GM23338 (cell line): Measurements from ENCODE around the gene IL36A. TPM values are rescaled to one million over a fixed set of nuclear protein-coding genes. Genes with fewer than 3 reads are reported as not detected.

Source experiments
- ATAC-seq: fragments of 200-7000 bp; cut with Tn5 transposase; 3 replicates; pipeline ENCODE4 v1.9.1; 2020
- DNase-seq: peaks from one replicate; pipeline ENCODE4 v3.0.0-alpha.2; 2015; ENCODE audit warnings: low spot score
- H2AFZ ChIP-seq: fragments of 200-600 bp; sonication (generic); 2 replicates; pipeline ENCODE4 v1.8.0; 2016; ENCODE audit warnings: antibody characterized with exemption, mild to moderate bottlenecking, moderate library complexity
- H3F3A ChIP-seq: fragments of 200-600 bp; sonication (generic); replicated peaks from 2 replicates; pipeline ENCODE4 v1.8.0; 2017; ENCODE audit warnings: antibody characterized with exemption, mixed run types, low read depth
- H3K27ac ChIP-seq: fragments of 200-600 bp; sonication (generic); 2 replicates; pipeline ENCODE4 v1.6.1; 2016; ENCODE audit warnings: low read depth
- H3K27me3 ChIP-seq: fragments of 200-600 bp; sonication (generic); 2 replicates; pipeline ENCODE4 v1.8.0; 2016; ENCODE audit warnings: mild to moderate bottlenecking, mixed run types, moderate library complexity; ENCODE audit not compliant: insufficient read depth
- H3K36me3 ChIP-seq: fragments of 200-600 bp; sonication (generic); 2 replicates; pipeline ENCODE4 v1.8.0; 2016; ENCODE audit warnings: mild to moderate bottlenecking; ENCODE audit not compliant: insufficient read depth
- H3K4me1 ChIP-seq: fragments of 200-600 bp; sonication (generic); 2 replicates; pipeline ENCODE4 v1.8.0; 2016; ENCODE audit warnings: mild to moderate bottlenecking, moderate library complexity; ENCODE audit not compliant: insufficient read depth
- H3K4me2 ChIP-seq: fragments of 200-600 bp; sonication (generic); 2 replicates; pipeline ENCODE4 v1.7.1; 2017; ENCODE audit warnings: mixed run types
- H3K4me3 ChIP-seq: fragments of 200-600 bp; sonication (generic); 2 replicates; pipeline ENCODE4 v1.6.1; 2016; ENCODE audit warnings: mixed run types
- H3K79me2 ChIP-seq: fragments of 200-600 bp; sonication (generic); replicated peaks from 2 replicates; pipeline ENCODE4 v1.8.0; 2017; ENCODE audit warnings: mild to moderate bottlenecking; ENCODE audit not compliant: insufficient read depth
- H3K9me2 ChIP-seq: fragments of 200-600 bp; sonication (generic); 2 replicates; pipeline ENCODE4 v1.8.0; 2017; ENCODE audit not compliant: insufficient read depth
- H4K20me1 ChIP-seq: fragments of 200-600 bp; sonication (generic); replicated peaks from 2 replicates; pipeline ENCODE4 v1.8.0; 2017; ENCODE audit warnings: mild to moderate bottlenecking; ENCODE audit not compliant: insufficient read depth
- H3K27ac Mint-ChIP-seq: 2 replicates; pipeline ENCODE4 v1.8.0; 2020; ENCODE audit warnings: inconsistent platforms, mild to moderate bottlenecking, moderate library complexity, mixed read lengths
- H3K27me3 Mint-ChIP-seq: 3 replicates; pipeline ENCODE4 v1.8.0; 2022; ENCODE audit warnings: low read depth, mild to moderate bottlenecking, moderate library complexity, mixed read lengths, inconsistent platforms; ENCODE audit not compliant: insufficient read depth, poor library complexity
- H3K36me3 Mint-ChIP-seq: 3 replicates; pipeline ENCODE4 v1.8.0; 2021; ENCODE audit warnings: low read depth, mild to moderate bottlenecking, inconsistent platforms, moderate library complexity, mixed read lengths
- H3K4me1 Mint-ChIP-seq: 3 replicates; pipeline ENCODE4 v1.8.0; 2020; ENCODE audit warnings: mild to moderate bottlenecking, inconsistent platforms, mixed read lengths
- H3K4me3 Mint-ChIP-seq: 3 replicates; pipeline ENCODE4 v1.8.0; 2021; ENCODE audit warnings: moderate library complexity, mild to moderate bottlenecking, inconsistent platforms, mixed read lengths
- H3K9me3 Mint-ChIP-seq: 3 replicates; pipeline ENCODE4 v1.8.0; 2020; ENCODE audit warnings: moderate library complexity, mild to moderate bottlenecking, inconsistent platforms, mixed read lengths
- CREB1 ChIP-seq: fragments of 250-450 bp; sonication (Bioruptor Pico); IDR thresholded peaks from 2 replicates; pipeline ENCODE4 v1.5.0; 2020; ENCODE audit warnings: low read depth, mild to moderate bottlenecking, moderate library complexity
- CTCF ChIP-seq, 2 experiments: fragments of 200-600 bp in 1 of 2; sonication (generic) in 1 of 2; conservative IDR thresholded peaks; 2 replicates each; pipeline versions ENCODE4 v1.5.1 to v1.6.1; 2016 to 2017; ENCODE audit warnings: antibody characterized with exemption in 2 of 2, low read depth in 2 of 2, mild to moderate bottlenecking in 2 of 2, moderate library complexity in 1 of 2
- ETS1 ChIP-seq: IDR thresholded peaks from 2 replicates; pipeline ENCODE4 v1.6.1; 2016; ENCODE audit warnings: antibody characterized with exemption
- EZH2 ChIP-seq: fragments of 200-600 bp; sonication (generic); IDR thresholded peaks from one replicate; pipeline ENCODE4 v1.8.0; 2017; ENCODE audit warnings: antibody characterized with exemption, mild to moderate bottlenecking, low read depth; ENCODE audit not compliant: unreplicated experiment
- EZH2phosphoT487 ChIP-seq: fragments of 200-600 bp; sonication (generic); IDR thresholded peaks from one replicate; pipeline ENCODE4 v1.8.1; 2018; ENCODE audit warnings: antibody characterized with exemption; ENCODE audit not compliant: unreplicated experiment
- JUNB ChIP-seq: IDR thresholded peaks from one replicate; pipeline ENCODE4 v1.6.1; 2016; ENCODE audit warnings: antibody characterized with exemption; ENCODE audit not compliant: unreplicated experiment
- NANOG ChIP-seq: IDR thresholded peaks from 2 replicates; pipeline ENCODE4 v1.6.1; 2016; ENCODE audit warnings: antibody characterized with exemption, borderline replicate concordance
- POLR2AphosphoS5 ChIP-seq: IDR thresholded peaks from 2 replicates; pipeline ENCODE4 v1.6.1; 2016; ENCODE audit warnings: antibody characterized with exemption, low read depth
- STAT1 ChIP-seq: IDR thresholded peaks from one replicate; pipeline ENCODE4 v1.6.1; 2016; ENCODE audit warnings: antibody characterized with exemption; ENCODE audit not compliant: unreplicated experiment
- ZNF331 ChIP-seq: fragments of 250-450 bp; sonication (Bioruptor Pico); IDR thresholded peaks from 2 replicates; pipeline ENCODE4 v1.5.0; 2020; ENCODE audit warnings: low read depth, mild to moderate bottlenecking, moderate library complexity
- polyA plus RNA-seq: library from polyadenylated mRNA; unstranded; fragments of >200 nt; fragmentation: Nextera tagmentation; extraction: Ambion mirVana; gene quantifications from 2 replicates; pipeline ENCODE4 v1.2.1, GENCODE V29; 2016
- total RNA-seq: library from RNA; depleted of rRNA; stranded (reverse); fragments of >200 nt; shearing (Covaris generic); gene quantifications from 2 replicates; pipeline ENCODE4 v1.2.3, GENCODE V29; 2014
- TF ChIP-seq, protein P1 (sequence below): fragments of 250-450 bp; sonication (Bioruptor Pico); IDR thresholded peaks from 2 replicates; pipeline ENCODE4 v1.5.0; 2020; ENCODE audit warnings: mild to moderate bottlenecking, moderate library complexity
- TF ChIP-seq, protein P2 (sequence below): IDR thresholded peaks from one replicate; pipeline ENCODE4 v1.6.1; 2018; ENCODE audit warnings: antibody characterized with exemption; ENCODE audit not compliant: unreplicated experiment

Gene IL36A
- total and polyA plus RNA-seq, 2 experiments from 2014 or later: not detected

- Histone ChIP-seq H3K79me2 (no peaks in the 10 kb centered on the region), H3K9me2 (no peaks in the 10 kb centered on the region), H3F3A (no peaks in the 10 kb centered on the region), H3K4me1 (no peaks in the 10 kb centered on the region), H3K4me2 (no peak overlapping the region), H4K20me1 (no peaks in the 10 kb centered on the region), H3K36me3 (no peaks in the 10 kb centered on the region), H2AFZ (no peak overlapping the region), H3K27ac (no peak overlapping the region), H3K4me3 (no peak overlapping the region), H3K27me3 (no peaks in the 10 kb centered on the region)
- Mint-ChIP-seq H3K4me1 (peaks cover 2% of the 10 kb centered on the region; the same call in 1 of the 3 replicates), H3K9me3 (no peaks in the 10 kb centered on the region; the same call in 2 of the 3 replicates), H3K27ac (no peak overlapping the region), H3K27me3 (no peaks in the 10 kb centered on the region), H3K36me3 (no peaks in the 10 kb centered on the region; the same call in 2 of the 3 replicates), H3K4me3 (no peak overlapping the region)
- ATAC-seq (no peak), DNase-seq (no peak)
- TF ChIP-seq JUNB (no peak), ZNF331 (CRISPR knock-in tag) (no peak), ETS1 (no peak), EZH2phosphoT487 (no peak), NANOG (no peak), CREB1 (no peak), STAT1 (no peak), CTCF (conservative IDR thresholded peaks at IDR 0.05; ENCODE audit: low read depth in 2 of 2) (no peak), POLR2AphosphoS5 (no peak), EZH2 (no peak)
- TF ChIP-seq, protein P1, sequence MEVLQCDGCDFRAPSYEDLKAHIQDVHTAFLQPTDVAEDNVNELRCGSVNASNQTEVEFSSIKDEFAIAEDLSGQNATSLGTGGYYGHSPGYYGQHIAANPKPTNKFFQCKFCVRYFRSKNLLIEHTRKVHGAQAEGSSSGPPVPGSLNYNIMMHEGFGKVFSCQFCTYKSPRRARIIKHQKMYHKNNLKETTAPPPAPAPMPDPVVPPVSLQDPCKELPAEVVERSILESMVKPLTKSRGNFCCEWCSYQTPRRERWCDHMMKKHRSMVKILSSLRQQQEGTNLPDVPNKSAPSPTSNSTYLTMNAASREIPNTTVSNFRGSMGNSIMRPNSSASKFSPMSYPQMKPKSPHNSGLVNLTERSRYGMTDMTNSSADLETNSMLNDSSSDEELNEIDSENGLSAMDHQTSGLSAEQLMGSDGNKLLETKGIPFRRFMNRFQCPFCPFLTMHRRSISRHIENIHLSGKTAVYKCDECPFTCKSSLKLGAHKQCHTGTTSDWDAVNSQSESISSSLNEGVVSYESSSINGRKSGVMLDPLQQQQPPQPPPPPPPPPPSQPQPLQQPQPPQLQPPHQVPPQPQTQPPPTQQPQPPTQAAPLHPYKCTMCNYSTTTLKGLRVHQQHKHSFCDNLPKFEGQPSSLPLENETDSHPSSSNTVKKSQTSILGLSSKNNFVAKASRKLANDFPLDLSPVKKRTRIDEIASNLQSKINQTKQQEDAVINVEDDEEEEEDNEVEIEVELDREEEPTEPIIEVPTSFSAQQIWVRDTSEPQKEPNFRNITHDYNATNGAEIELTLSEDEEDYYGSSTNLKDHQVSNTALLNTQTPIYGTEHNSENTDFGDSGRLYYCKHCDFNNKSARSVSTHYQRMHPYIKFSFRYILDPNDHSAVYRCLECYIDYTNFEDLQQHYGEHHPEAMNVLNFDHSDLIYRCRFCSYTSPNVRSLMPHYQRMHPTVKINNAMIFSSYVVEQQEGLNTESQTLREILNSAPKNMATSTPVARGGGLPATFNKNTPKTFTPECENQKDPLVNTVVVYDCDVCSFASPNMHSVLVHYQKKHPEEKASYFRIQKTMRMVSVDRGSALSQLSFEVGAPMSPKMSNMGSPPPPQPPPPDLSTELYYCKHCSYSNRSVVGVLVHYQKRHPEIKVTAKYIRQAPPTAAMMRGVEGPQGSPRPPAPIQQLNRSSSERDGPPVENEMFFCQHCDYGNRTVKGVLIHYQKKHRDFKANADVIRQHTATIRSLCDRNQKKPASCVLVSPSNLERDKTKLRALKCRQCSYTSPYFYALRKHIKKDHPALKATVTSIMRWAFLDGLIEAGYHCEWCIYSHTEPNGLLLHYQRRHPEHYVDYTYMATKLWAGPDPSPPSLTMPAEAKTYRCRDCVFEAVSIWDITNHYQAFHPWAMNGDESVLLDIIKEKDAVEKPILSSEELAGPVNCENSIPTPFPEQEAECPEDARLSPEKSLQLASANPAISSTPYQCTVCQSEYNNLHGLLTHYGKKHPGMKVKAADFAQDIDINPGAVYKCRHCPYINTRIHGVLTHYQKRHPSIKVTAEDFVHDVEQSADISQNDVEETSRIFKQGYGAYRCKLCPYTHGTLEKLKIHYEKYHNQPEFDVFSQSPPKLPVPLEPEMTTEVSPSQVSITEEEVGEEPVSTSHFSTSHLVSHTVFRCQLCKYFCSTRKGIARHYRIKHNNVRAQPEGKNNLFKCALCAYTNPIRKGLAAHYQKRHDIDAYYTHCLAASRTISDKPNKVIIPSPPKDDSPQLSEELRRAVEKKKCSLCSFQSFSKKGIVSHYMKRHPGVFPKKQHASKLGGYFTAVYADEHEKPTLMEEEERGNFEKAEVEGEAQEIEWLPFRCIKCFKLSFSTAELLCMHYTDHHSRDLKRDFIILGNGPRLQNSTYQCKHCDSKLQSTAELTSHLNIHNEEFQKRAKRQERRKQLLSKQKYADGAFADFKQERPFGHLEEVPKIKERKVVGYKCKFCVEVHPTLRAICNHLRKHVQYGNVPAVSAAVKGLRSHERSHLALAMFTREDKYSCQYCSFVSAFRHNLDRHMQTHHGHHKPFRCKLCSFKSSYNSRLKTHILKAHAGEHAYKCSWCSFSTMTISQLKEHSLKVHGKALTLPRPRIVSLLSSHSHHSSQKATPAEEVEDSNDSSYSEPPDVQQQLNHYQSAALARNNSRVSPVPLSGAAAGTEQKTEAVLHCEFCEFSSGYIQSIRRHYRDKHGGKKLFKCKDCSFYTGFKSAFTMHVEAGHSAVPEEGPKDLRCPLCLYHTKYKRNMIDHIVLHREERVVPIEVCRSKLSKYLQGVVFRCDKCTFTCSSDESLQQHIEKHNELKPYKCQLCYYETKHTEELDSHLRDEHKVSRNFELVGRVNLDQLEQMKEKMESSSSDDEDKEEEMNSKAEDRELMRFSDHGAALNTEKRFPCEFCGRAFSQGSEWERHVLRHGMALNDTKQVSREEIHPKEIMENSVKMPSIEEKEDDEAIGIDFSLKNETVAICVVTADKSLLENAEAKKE (CRISPR knock-in tag): no peak
- TF ChIP-seq, protein P2, sequence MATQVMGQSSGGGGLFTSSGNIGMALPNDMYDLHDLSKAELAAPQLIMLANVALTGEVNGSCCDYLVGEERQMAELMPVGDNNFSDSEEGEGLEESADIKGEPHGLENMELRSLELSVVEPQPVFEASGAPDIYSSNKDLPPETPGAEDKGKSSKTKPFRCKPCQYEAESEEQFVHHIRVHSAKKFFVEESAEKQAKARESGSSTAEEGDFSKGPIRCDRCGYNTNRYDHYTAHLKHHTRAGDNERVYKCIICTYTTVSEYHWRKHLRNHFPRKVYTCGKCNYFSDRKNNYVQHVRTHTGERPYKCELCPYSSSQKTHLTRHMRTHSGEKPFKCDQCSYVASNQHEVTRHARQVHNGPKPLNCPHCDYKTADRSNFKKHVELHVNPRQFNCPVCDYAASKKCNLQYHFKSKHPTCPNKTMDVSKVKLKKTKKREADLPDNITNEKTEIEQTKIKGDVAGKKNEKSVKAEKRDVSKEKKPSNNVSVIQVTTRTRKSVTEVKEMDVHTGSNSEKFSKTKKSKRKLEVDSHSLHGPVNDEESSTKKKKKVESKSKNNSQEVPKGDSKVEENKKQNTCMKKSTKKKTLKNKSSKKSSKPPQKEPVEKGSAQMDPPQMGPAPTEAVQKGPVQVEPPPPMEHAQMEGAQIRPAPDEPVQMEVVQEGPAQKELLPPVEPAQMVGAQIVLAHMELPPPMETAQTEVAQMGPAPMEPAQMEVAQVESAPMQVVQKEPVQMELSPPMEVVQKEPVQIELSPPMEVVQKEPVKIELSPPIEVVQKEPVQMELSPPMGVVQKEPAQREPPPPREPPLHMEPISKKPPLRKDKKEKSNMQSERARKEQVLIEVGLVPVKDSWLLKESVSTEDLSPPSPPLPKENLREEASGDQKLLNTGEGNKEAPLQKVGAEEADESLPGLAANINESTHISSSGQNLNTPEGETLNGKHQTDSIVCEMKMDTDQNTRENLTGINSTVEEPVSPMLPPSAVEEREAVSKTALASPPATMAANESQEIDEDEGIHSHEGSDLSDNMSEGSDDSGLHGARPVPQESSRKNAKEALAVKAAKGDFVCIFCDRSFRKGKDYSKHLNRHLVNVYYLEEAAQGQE: no peak
Measured at GRCh38 chr2:113038291-113038690, 33.0 kb downstream of the IL36A start.
